Measurements from ENCODE around the gene OXER1. TPM values are rescaled to one million over a fixed set of nuclear protein-coding genes. Genes with fewer than 3 reads are reported as not detected.

OXER1 gene
- total and polyA plus RNA-seq, 12 donors = 0.20 to 1.2 (median 0.49) TPM

- TF ChIP-seq CTCF (IDR thresholded peaks at IDR 0.05) = no peak
- H3K27me3 ChIP-seq = no peaks in the 10 kb centered on the region
- intact Hi-C loops (cut with DNase I) = no loop called here
- no peak overlapping the region for H3K4me3 ChIP-seq
- H3K4me1 ChIP-seq = peaks cover 0 to 24% (median 10%) of the 10 kb centered on the region in 9 donors
- no peak overlapping the region for H3K27ac ChIP-seq
- H3K36me3 ChIP-seq = peaks cover 0 to 23% (median 0%) of the 10 kb centered on the region in 9 donors
- peaks cover 0 to 8% (median 6%) of the 10 kb centered on the region in 11 donors for H3K9me3 ChIP-seq
- DNase-seq (no peak), ATAC-seq (no peak)
- 93 to 96% methylated on average over 2 of the region's 2 CpGs for WGBS, 2 donors
These were observed 39.0 kb downstream of the OXER1 start for GRCh38 chr2:42724886-42725285.

GRCh38 chr2:42723465-42723864, 40.5 kb downstream of the OXER1 start:
- Histone ChIP-seq H3K4me3 (no peak overlapping the region), H3K36me3 (peaks cover 0 to 23% (median 0%) of the 10 kb centered on the region in 9 donors), H3K9me3 (no peaks in the 10 kb centered on the region), H3K27ac (no peak overlapping the region), H3K27me3 (no peaks in the 10 kb centered on the region), H3K4me1 (peaks cover 0 to 24% (median 10%) of the 10 kb centered on the region in 9 donors)
- no peak for TF ChIP-seq CTCF (IDR thresholded peaks at IDR 0.05)
- intact Hi-C loops (cut with DNase I) = no loop called here
- no peak for DNase-seq
- ATAC-seq = no peak

- 61 to 68% methylated on average over 7 of the region's 7 CpGs for WGBS, 2 donors
- Histone ChIP-seq H3K27me3 (no peaks in the 10 kb centered on the region), H3K4me3 (peak overlapping the region in 2 of 10 donors; percentile 2 to 16), H3K27ac (peak overlapping the region in 1 of 10 donors; percentile 1), H3K9me3 (no peaks in the 10 kb centered on the region), H3K36me3 (peaks cover 0 to 23% (median 0%) of the 10 kb centered on the region in 9 donors), H3K4me1 (peaks cover 0 to 24% (median 10%) of the 10 kb centered on the region in 9 donors)
- intact Hi-C loops (cut with DNase I) = no loop called here
- TF ChIP-seq CTCF (IDR thresholded peaks at IDR 0.05) = no peak
- peak in 6 of 8 donors; percentile 70 to 96 (median 80) for ATAC-seq
- DNase-seq = peak in 1 of 2 donors; percentile 15
These were observed 41.4 kb downstream of the OXER1 start for GRCh38 chr2:42722320-42723190.

- no peak for TF ChIP-seq CTCF (IDR thresholded peaks at IDR 0.05)
- peaks cover 0 to 24% (median 10%) of the 10 kb centered on the region in 9 donors for H3K4me1 ChIP-seq
- H3K27me3 ChIP-seq = no peaks in the 10 kb centered on the region
- H3K27ac ChIP-seq = peak overlapping the region in 1 of 10 donors; percentile 1
- H3K9me3 ChIP-seq = no peaks in the 10 kb centered on the region
- DNase-seq (no peak), ATAC-seq (no peak)
- H3K4me3 ChIP-seq = no peak overlapping the region
- peaks cover 0 to 20% (median 0%) of the 10 kb centered on the region in 9 donors for H3K36me3 ChIP-seq
- intact Hi-C loops (cut with DNase I) = no loop called here
- WGBS, 2 donors = 76 to 86% methylated on average over 2 of the region's 2 CpGs
These were observed 42.0 kb downstream of the OXER1 start for GRCh38 chr2:42721898-42722297.

Data from heart right ventricle (tissue), 16 donors.